ENCODE measurements around the gene TOLLIP.

DNA sequence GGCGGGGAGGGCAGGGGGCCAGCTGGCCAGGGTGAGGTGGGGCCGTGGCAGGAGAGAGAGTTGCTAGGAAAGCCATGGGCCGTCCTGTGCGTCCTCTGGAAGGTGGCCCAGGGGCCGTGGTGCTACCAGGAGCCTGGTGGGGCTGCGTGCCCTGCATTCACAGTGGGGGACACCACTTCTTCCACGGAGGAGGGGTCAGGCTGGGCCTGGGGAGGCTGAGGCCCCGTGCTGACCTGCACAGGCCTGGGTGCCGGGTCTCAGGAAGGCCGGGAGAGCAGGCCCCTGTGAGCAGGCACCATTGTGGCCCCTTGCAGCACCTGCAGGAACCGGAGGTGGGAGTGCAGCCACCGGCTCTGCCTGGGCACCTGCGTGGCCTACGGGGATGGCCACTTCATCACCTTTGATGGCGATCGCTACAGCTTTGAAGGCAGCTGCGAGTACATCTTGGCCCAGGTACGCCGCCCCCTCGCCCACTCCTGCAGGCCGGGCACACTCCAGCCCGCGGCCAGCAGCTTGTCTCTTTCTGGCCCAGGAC is 74.6 kb downstream of the TOLLIP start:
- TF ChIP-seq POLR2A (IDR thresholded peaks at IDR 0.05): no peak
- TF ChIP-seq, protein P1, sequence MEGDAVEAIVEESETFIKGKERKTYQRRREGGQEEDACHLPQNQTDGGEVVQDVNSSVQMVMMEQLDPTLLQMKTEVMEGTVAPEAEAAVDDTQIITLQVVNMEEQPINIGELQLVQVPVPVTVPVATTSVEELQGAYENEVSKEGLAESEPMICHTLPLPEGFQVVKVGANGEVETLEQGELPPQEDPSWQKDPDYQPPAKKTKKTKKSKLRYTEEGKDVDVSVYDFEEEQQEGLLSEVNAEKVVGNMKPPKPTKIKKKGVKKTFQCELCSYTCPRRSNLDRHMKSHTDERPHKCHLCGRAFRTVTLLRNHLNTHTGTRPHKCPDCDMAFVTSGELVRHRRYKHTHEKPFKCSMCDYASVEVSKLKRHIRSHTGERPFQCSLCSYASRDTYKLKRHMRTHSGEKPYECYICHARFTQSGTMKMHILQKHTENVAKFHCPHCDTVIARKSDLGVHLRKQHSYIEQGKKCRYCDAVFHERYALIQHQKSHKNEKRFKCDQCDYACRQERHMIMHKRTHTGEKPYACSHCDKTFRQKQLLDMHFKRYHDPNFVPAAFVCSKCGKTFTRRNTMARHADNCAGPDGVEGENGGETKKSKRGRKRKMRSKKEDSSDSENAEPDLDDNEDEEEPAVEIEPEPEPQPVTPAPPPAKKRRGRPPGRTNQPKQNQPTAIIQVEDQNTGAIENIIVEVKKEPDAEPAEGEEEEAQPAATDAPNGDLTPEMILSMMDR (IDR thresholded peaks at IDR 0.05 in 8 of 11, conservative IDR thresholded peaks at IDR 0.05 in 3 of 11): no peak
